ENCODE measurements around the gene PCDH11X. TPM values are rescaled to one million over a fixed set of nuclear protein-coding genes. Genes with fewer than 3 reads are reported as not detected.
"Not testable (repeated sequence)": the region's sequence is repeated elsewhere in the genome, so short reads cannot be mapped to it uniquely, and the experiment has no call there.

The PCDH11X gene, protein sequence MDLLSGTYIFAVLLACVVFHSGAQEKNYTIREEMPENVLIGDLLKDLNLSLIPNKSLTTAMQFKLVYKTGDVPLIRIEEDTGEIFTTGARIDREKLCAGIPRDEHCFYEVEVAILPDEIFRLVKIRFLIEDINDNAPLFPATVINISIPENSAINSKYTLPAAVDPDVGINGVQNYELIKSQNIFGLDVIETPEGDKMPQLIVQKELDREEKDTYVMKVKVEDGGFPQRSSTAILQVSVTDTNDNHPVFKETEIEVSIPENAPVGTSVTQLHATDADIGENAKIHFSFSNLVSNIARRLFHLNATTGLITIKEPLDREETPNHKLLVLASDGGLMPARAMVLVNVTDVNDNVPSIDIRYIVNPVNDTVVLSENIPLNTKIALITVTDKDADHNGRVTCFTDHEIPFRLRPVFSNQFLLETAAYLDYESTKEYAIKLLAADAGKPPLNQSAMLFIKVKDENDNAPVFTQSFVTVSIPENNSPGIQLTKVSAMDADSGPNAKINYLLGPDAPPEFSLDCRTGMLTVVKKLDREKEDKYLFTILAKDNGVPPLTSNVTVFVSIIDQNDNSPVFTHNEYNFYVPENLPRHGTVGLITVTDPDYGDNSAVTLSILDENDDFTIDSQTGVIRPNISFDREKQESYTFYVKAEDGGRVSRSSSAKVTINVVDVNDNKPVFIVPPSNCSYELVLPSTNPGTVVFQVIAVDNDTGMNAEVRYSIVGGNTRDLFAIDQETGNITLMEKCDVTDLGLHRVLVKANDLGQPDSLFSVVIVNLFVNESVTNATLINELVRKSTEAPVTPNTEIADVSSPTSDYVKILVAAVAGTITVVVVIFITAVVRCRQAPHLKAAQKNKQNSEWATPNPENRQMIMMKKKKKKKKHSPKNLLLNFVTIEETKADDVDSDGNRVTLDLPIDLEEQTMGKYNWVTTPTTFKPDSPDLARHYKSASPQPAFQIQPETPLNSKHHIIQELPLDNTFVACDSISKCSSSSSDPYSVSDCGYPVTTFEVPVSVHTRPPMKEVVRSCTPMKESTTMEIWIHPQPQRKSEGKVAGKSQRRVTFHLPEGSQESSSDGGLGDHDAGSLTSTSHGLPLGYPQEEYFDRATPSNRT (N-terminal part only)
- total RNA-seq (2014; rRNA removed; shearing (Covaris generic)), result not detected in 2 replicates
- polyA plus RNA-seq (2016; fragmentation: Nextera tagmentation; extraction: Ambion mirVana), result not detected in 2 replicates

DNA sequence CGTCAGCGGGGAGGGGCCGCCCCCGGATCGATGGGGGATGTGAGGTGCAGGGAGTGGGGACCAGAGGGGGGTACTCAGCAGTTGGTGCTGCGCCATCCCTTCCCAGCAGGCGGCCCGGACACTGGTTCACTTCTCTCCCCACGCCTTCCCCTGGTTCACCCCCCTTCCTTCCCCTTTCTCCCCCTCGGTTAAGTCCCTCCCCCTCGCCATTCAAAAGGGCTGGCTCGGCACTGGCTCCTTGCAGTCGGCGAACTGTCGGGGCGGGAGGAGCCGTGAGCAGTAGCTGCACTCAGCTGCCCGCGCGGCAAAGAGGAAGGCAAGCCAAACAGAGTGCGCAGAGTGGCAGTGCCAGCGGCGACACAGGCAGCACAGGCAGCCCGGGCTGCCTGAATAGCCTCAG, at the start of gene PCDH11X:
TSS of gene PCDH11X (plus strand) at position 241 of the 400 bp plus-strand sequence. CDS start 56,130 bp downstream, outside the sequence.
- 0% methylated on average over 2 of the region's 24 CpGs; no CpG with 5 or more reads in 1 of the 2 experiments for WGBS, 2 experiments (ENCODE audit: low coverage in 1 of 2, low lambda C conversion rate in 2 of 2, missing lambda C conversion rate in 2 of 2)
- in situ Hi-C loops (cut with MboI); DNase-seq; H3K27me3 ChIP-seq (replicated peaks; ENCODE audit: insufficient read depth); H3K4me1 ChIP-seq (ENCODE audit: insufficient read depth); H3K9me2 ChIP-seq (ENCODE audit: insufficient read depth); H3K27ac ChIP-seq; H4K20me1 ChIP-seq (ENCODE audit: insufficient read depth); H3K79me2 ChIP-seq (ENCODE audit: insufficient read depth); H2AFZ ChIP-seq; H3K4me2 ChIP-seq (ENCODE audit: unreplicated experiment); H3K4me3 ChIP-seq; H3F3A ChIP-seq (ENCODE audit: insufficient read depth); H3K9me3 ChIP-seq (ENCODE audit: low read depth); H3K36me3 ChIP-seq (ENCODE audit: low read depth); H3K9ac ChIP-seq: not testable (repeated sequence)

DNA sequence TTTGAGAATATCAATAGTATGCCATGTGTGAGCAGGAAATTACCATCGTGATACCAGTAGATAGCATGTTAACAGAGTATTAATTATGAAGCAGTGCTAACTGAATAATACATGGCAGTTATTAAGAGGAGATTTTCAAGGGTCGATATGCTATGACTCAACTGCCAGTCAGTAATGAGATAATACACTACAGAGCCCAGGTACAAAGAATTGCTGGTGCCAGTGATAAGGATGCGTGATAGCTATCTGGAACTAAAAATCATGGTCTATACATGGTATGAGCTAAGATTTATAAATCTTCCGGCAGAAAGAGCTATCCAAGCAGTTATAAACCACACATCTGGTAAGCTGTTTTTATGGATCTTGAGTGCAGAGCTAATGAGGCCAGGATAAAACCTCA, 31.7 kb upstream of the PCDH11X start:
- H3K27ac ChIP-seq; H3K27me3 ChIP-seq (replicated peaks; ENCODE audit: insufficient read depth); in situ Hi-C loops (cut with MboI); H3K79me2 ChIP-seq (ENCODE audit: insufficient read depth); H3K4me3 ChIP-seq; DNase-seq; H3K4me1 ChIP-seq (ENCODE audit: insufficient read depth); H3K9me3 ChIP-seq (ENCODE audit: low read depth); H4K20me1 ChIP-seq (ENCODE audit: insufficient read depth); H3K9me2 ChIP-seq (ENCODE audit: insufficient read depth); H3K4me2 ChIP-seq (ENCODE audit: unreplicated experiment); H3K9ac ChIP-seq; H2AFZ ChIP-seq; H3K36me3 ChIP-seq (ENCODE audit: low read depth); H3F3A ChIP-seq (ENCODE audit: insufficient read depth): not testable (repeated sequence)
- 0% methylated on average over 1 of the region's 4 CpGs; no CpG with 5 or more reads in 1 of the 2 experiments for WGBS, 2 experiments (ENCODE audit: low coverage in 1 of 2, low lambda C conversion rate in 2 of 2, missing lambda C conversion rate in 2 of 2)

DNA sequence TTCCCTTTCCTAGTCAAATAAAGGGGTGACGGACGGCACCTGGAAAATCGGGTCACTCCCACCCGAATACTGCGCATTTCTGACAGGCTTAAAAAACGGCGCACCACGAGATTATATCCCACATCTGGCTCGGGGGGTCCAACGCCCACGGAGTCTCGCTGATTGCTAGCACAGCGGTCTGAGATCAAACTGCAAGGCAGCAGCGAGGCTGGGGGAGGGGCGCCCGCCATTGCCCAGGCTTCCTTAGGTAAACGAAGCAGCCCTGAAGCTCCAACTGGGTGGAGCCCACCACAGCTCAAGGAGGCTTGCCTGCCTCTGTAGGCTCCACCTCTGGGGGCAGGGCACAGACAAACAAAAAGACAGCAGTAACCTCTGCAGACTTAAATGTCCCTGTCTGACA, 26.2 kb upstream of the PCDH11X start:
- DNase-seq; H3K79me2 ChIP-seq (ENCODE audit: insufficient read depth); H3K4me2 ChIP-seq (ENCODE audit: unreplicated experiment); H3K4me1 ChIP-seq (ENCODE audit: insufficient read depth); H3K4me3 ChIP-seq; H3K27ac ChIP-seq; H3K9ac ChIP-seq; H3K36me3 ChIP-seq (ENCODE audit: low read depth); H3K27me3 ChIP-seq (replicated peaks; ENCODE audit: insufficient read depth); H3K9me3 ChIP-seq (ENCODE audit: low read depth); in situ Hi-C loops (cut with MboI); H4K20me1 ChIP-seq (ENCODE audit: insufficient read depth); H2AFZ ChIP-seq; H3K9me2 ChIP-seq (ENCODE audit: insufficient read depth); H3F3A ChIP-seq (ENCODE audit: insufficient read depth): not testable (repeated sequence)
- WGBS, 2 experiments (ENCODE audit: low coverage in 1 of 2, low lambda C conversion rate in 2 of 2, missing lambda C conversion rate in 2 of 2), result 48 to 65% methylated on average over 10 to 14 of the region's 17 CpGs

DNA sequence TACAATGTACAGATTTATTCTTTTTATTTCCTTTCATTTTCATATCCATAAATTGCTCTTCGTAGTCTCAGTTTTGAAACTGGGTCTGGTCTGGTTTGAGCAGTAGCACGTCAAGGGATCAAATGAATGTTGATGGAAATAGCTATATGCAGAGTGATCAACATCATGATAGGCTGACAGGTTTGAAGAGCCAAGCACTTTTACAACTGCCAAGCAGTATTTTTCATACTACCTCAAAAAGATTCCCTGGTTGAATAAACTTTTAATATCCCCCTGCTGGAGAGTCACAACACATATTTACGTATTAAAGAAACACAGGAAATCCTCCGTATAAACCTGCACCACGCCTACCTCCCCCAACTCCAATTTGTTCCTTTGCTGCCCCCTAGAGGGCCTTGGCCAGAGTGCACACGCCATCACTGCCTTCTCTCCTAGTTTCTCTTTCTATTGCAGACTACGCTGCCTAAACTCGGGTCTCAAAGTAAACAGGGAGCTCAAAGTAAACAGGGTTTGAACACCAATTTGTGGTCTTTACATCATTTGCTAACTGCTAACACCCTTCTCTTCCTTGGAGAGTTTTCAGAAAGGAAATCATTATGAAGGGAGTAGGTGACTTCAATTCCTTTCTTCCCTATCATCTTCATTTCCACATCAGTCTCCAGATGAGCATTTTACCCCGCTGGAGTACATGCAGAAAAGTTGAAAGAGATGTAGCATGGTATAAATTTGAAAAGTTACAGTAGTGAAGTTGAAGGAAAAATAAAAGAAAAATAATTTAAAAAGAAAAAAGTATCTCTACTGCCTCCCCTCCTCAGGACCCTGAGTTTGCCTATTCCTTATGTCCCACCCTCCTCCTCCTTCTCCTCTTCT, 8.3 kb upstream of the PCDH11X start:
- H3F3A ChIP-seq (ENCODE audit: insufficient read depth); DNase-seq; H3K79me2 ChIP-seq (ENCODE audit: insufficient read depth); H3K9me2 ChIP-seq (ENCODE audit: insufficient read depth); H3K4me2 ChIP-seq (ENCODE audit: unreplicated experiment); H3K27ac ChIP-seq; in situ Hi-C loops (cut with MboI); H3K27me3 ChIP-seq (replicated peaks; ENCODE audit: insufficient read depth); H2AFZ ChIP-seq; H3K4me3 ChIP-seq; H3K9ac ChIP-seq; H3K4me1 ChIP-seq (ENCODE audit: insufficient read depth); H3K9me3 ChIP-seq (ENCODE audit: low read depth); H3K36me3 ChIP-seq (ENCODE audit: low read depth); H4K20me1 ChIP-seq (ENCODE audit: insufficient read depth): not testable (repeated sequence)
- 31 to 44% methylated on average over 3 to 4 of the region's 9 CpGs for WGBS, 2 experiments (ENCODE audit: low coverage in 1 of 2, low lambda C conversion rate in 2 of 2, missing lambda C conversion rate in 2 of 2)

DNA sequence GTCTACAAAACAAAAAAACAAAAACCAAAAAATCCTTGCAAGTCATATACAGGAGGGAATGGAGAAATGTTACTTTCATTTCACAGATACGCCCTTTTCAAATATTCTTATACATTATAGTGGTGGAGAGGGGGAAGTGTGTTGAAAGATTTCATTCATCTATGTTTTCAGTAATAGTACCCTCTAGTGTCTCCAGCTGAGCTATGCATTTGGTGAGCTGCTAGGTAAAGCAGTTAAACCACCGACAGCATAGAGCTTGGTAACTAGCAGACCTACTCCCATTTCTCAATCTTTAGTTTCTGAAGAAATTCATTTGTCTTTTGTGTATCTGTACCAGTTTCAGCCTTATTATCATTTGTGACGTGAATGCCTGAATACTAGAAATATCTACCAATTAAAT, 5.2 kb upstream of the PCDH11X start:
- in situ Hi-C loops (cut with MboI), result not testable (repeated sequence)
- 6 to 21% methylated on average over 2 to 3 of the region's 3 CpGs for WGBS, 2 experiments (ENCODE audit: low coverage in 1 of 2, low lambda C conversion rate in 2 of 2, missing lambda C conversion rate in 2 of 2)

DNA sequence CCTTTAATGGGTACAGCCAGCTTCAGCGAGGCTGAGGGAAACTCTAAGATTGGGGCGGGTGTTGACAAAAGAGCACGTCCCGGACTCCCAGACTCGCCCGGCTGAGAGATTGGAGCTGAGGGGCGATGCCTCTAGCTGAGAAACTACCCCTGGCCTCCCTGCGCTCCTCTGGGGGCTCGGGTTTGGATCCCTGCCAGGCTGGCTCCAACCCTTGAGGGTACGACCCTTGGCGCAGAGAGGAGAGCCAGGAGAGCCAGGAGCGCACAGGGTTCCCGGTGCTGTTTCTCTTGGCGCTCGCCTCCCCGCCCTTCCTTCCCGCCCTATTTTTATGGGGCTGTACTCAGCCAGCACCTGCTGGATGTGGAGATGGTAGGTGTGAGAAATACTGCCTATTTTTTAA, 833 bp downstream of the PCDH11X start:
- H3K4me3 ChIP-seq; H3K36me3 ChIP-seq (ENCODE audit: low read depth): not testable (repeated sequence)
- 0 to 6% methylated on average over 7 to 10 of the region's 17 CpGs for WGBS, 2 experiments (ENCODE audit: low coverage in 1 of 2, low lambda C conversion rate in 2 of 2, missing lambda C conversion rate in 2 of 2)

More for the DNA sequence above, 5.2 kb upstream of the PCDH11X start:
- H3K4me2 ChIP-seq (ENCODE audit: unreplicated experiment); H2AFZ ChIP-seq; H3K27ac ChIP-seq; H3K79me2 ChIP-seq (ENCODE audit: insufficient read depth); H3K9ac ChIP-seq; H3K36me3 ChIP-seq (ENCODE audit: low read depth); H3K27me3 ChIP-seq (replicated peaks; ENCODE audit: insufficient read depth); H3K4me1 ChIP-seq (ENCODE audit: insufficient read depth); H3K9me2 ChIP-seq (ENCODE audit: insufficient read depth); H4K20me1 ChIP-seq (ENCODE audit: insufficient read depth); H3K4me3 ChIP-seq; H3F3A ChIP-seq (ENCODE audit: insufficient read depth); DNase-seq; H3K9me3 ChIP-seq (ENCODE audit: low read depth): not testable (repeated sequence)

More for the DNA sequence above, 833 bp downstream of the PCDH11X start:
- H3K9me3 ChIP-seq (ENCODE audit: low read depth); H3K27ac ChIP-seq; in situ Hi-C loops (cut with MboI); H4K20me1 ChIP-seq (ENCODE audit: insufficient read depth); H3K9ac ChIP-seq; H3F3A ChIP-seq (ENCODE audit: insufficient read depth); H3K9me2 ChIP-seq (ENCODE audit: insufficient read depth); H3K27me3 ChIP-seq (replicated peaks; ENCODE audit: insufficient read depth); H3K79me2 ChIP-seq (ENCODE audit: insufficient read depth); H3K4me2 ChIP-seq (ENCODE audit: unreplicated experiment); H3K4me1 ChIP-seq (ENCODE audit: insufficient read depth); H2AFZ ChIP-seq; DNase-seq: not testable (repeated sequence)

All from GM23248 (cell line).